ENCODE results near the gene MAP4K3.

MAP4K3 gene

GRCh38 chr2:39405364-39405763 lies 31.7 kb downstream of the MAP4K3 start:
- no peak for TF ChIP-seq CSRNP3 (CRISPR knock-in tag; IDR thresholded peaks at IDR 0.05)
- no peak for TF ChIP-seq PPARA (CRISPR knock-in tag; IDR thresholded peaks at IDR 0.05; ENCODE audit: borderline replicate concordance)
- no peak for ATAC-seq

- TF ChIP-seq ARNTL (CRISPR knock-in tag; IDR thresholded peaks at IDR 0.05; ENCODE audit: borderline replicate concordance, low read depth) = no peak
- no peak for TF ChIP-seq SNAI2 (CRISPR knock-in tag; IDR thresholded peaks at IDR 0.05)
- TF ChIP-seq ISL1 (CRISPR knock-in tag; IDR thresholded peaks at IDR 0.05) = no peak
- TF ChIP-seq RARB (CRISPR knock-in tag; IDR thresholded peaks at IDR 0.05) = no peak
- TF ChIP-seq ESRRG (CRISPR knock-in tag; IDR thresholded peaks at IDR 0.05) = no peak
- TF ChIP-seq TSHZ2 (CRISPR knock-in tag; IDR thresholded peaks at IDR 0.05) = no peak
- no peak for TF ChIP-seq CSRNP3 (CRISPR knock-in tag; IDR thresholded peaks at IDR 0.05)
- TF ChIP-seq TOX (CRISPR knock-in tag; IDR thresholded peaks at IDR 0.05; ENCODE audit: borderline replicate concordance) = no peak
- no peak for TF ChIP-seq ZNF70 (CRISPR knock-in tag; IDR thresholded peaks at IDR 0.05)
- TF ChIP-seq ZFP3 (CRISPR knock-in tag; IDR thresholded peaks at IDR 0.05) = no peak
- no peak for TF ChIP-seq CREB5 (CRISPR knock-in tag; IDR thresholded peaks at IDR 0.05; ENCODE audit: low read depth)
- TF ChIP-seq ZFP30 (CRISPR knock-in tag; IDR thresholded peaks at IDR 0.05) = no peak
- no peak for ATAC-seq
Observed at GRCh38 chr2:39403311-39403710, 33.8 kb downstream of the MAP4K3 start.

GRCh38 chr2:39401319-39401718 lies 35.8 kb downstream of the MAP4K3 start:
- ATAC-seq = no peak
- TF ChIP-seq ZC3H10 (CRISPR knock-in tag; IDR thresholded peaks at IDR 0.05) (no peak), CSRNP3 (CRISPR knock-in tag; IDR thresholded peaks at IDR 0.05) (no peak), POU6F1 (CRISPR knock-in tag; IDR thresholded peaks at IDR 0.05; ENCODE audit: borderline replicate concordance, low read depth) (no peak), ZFP30 (CRISPR knock-in tag; IDR thresholded peaks at IDR 0.05) (no peak), TCF4 (CRISPR knock-in tag; IDR thresholded peaks at IDR 0.05; ENCODE audit: borderline replicate concordance) (no peak)

- ATAC-seq = peak; percentile 77
- TF ChIP-seq ISL1 (CRISPR knock-in tag; IDR thresholded peaks at IDR 0.05) (no peak), PPARA (CRISPR knock-in tag; IDR thresholded peaks at IDR 0.05; ENCODE audit: borderline replicate concordance) (no peak), TCF4 (CRISPR knock-in tag; IDR thresholded peaks at IDR 0.05; ENCODE audit: borderline replicate concordance) (no peak), CSRNP3 (CRISPR knock-in tag; IDR thresholded peaks at IDR 0.05) (no peak), TSHZ2 (CRISPR knock-in tag; IDR thresholded peaks at IDR 0.05) (no peak), OSR1 (CRISPR knock-in tag; IDR thresholded peaks at IDR 0.05) (no peak), ZC3H10 (CRISPR knock-in tag; IDR thresholded peaks at IDR 0.05) (no peak), ZFP30 (CRISPR knock-in tag; IDR thresholded peaks at IDR 0.05) (no peak), ARNTL (CRISPR knock-in tag; IDR thresholded peaks at IDR 0.05; ENCODE audit: borderline replicate concordance, low read depth) (no peak)
Observed at GRCh38 chr2:39399570-39399969, 37.5 kb downstream of the MAP4K3 start.
